GM06990 (cell line): ENCODE measurements around the gene BUD23.
"Not testable (repeated sequence)": the region's sequence is repeated elsewhere in the genome, so short reads cannot be mapped to it uniquely, and the experiment has no call there.

Source experiments
- DNase-seq: peaks from one replicate; pipeline ENCODE4 v3.0.0-alpha.2; 2011; ENCODE audit not compliant: insufficient read length; ENCODE audit errors: extremely low read depth
- H3K27me3 ChIP-seq: replicated peaks from 2 replicates; pipeline ENCODE4 v1.6.0; 2011; ENCODE audit warnings: low read length; ENCODE audit not compliant: control insufficient read depth, insufficient read depth
- H3K36me3 ChIP-seq: 2 replicates; pipeline ENCODE4 v1.5.1; 2011; ENCODE audit warnings: low read length; ENCODE audit not compliant: control insufficient read depth, insufficient read depth
- H3K4me3 ChIP-seq: replicated peaks from 2 replicates; pipeline ENCODE4 v1.5.1; 2011; ENCODE audit warnings: low read depth, mild to moderate bottlenecking, control low read depth, low read length
- CTCF ChIP-seq: IDR thresholded peaks from 2 replicates; pipeline ENCODE4 v1.5.1; 2011; ENCODE audit warnings: low read length, control low read depth, mild to moderate bottlenecking, inconsistent platforms; ENCODE audit not compliant: insufficient read depth, poor library complexity, severe bottlenecking

BUD23 gene

GRCh38 chr7:73717991-73718405 is 34.6 kb downstream of the BUD23 start:
- Histone ChIP-seq H3K4me3 (peak overlapping the region; percentile 74), H3K36me3 (no peaks in the 10 kb centered on the region; the same call in 1 of the 2 replicates), H3K27me3 (no peaks in the 10 kb centered on the region)
- no peak for TF ChIP-seq CTCF
- DNase-seq: no peak

GRCh38 chr7:73718438-73718881 is 35.1 kb downstream of the BUD23 start:
- H3K27me3 ChIP-seq: no peaks in the 10 kb centered on the region

GRCh38 chr7:73718905-73719805 is 35.8 kb downstream of the BUD23 start, which contains the start of gene STX1A:
STX1A (minus strand) TSS chr7:73719669; CDS start chr7:73719631, 38 bp downstream.
- no peak for TF ChIP-seq CTCF
- peak; percentile 76 for DNase-seq

More at GRCh38 chr7:73718438-73718881, 35.1 kb downstream of the BUD23 start:
- Histone ChIP-seq H3K36me3 (no peaks in the 10 kb centered on the region; the same call in 1 of the 2 replicates), H3K4me3 (peak overlapping the region; percentile 74)
- TF ChIP-seq CTCF: no peak
- DNase-seq: no peak

GRCh38 chr7:73719806-73720169 is 36.4 kb downstream of the BUD23 start:
- peak overlapping the region; percentile 54 for H3K4me3 ChIP-seq

More at GRCh38 chr7:73718905-73719805, 35.8 kb downstream of the BUD23 start, which contains the start of gene STX1A:
- Histone ChIP-seq H3K4me3 (peak within 1 kb of the TSS; percentile 74), H3K27me3 (no peaks in the 10 kb centered on the region), H3K36me3 (no peaks in the 10 kb centered on the region; the same call in 1 of the 2 replicates)

GRCh38 chr7:73720443-73720842 is 37.0 kb downstream of the BUD23 start:
- H3K4me3 ChIP-seq, DNase-seq, H3K36me3 ChIP-seq, H3K27me3 ChIP-seq: not testable (repeated sequence)

More at GRCh38 chr7:73719806-73720169, 36.4 kb downstream of the BUD23 start:
- DNase-seq: no peak
- Histone ChIP-seq H3K36me3 (no peaks in the 10 kb centered on the region; the same call in 1 of the 2 replicates), H3K27me3 (no peaks in the 10 kb centered on the region)
- TF ChIP-seq CTCF: no peak

GRCh38 chr7:73721377-73721817 is 38.0 kb downstream of the BUD23 start:
- no peaks in the 10 kb centered on the region for H3K27me3 ChIP-seq
- H3K36me3 ChIP-seq: no peaks in the 10 kb centered on the region
- DNase-seq: no peak
- no peak for TF ChIP-seq CTCF
- no peak overlapping the region for H3K4me3 ChIP-seq

GRCh38 chr7:73722182-73722581 is 38.8 kb downstream of the BUD23 start:
- not testable (repeated sequence) for H3K36me3 ChIP-seq, H3K4me3 ChIP-seq, DNase-seq, H3K27me3 ChIP-seq
